Measurements from ENCODE around the gene DENR. TPM values are rescaled to one million over a fixed set of nuclear protein-coding genes. Genes with fewer than 3 reads are reported as not detected.

Gene DENR
- total RNA-seq, 1 experiment from 2014 or later, result 68.7 TPM

- TF ChIP-seq SIN3A (IDR thresholded peaks at IDR 0.05; ENCODE audit: borderline replicate concordance, insufficient read depth, low read depth, low read length) (no peak), TCF7L2 (IDR thresholded peaks at IDR 0.05; ENCODE audit: low read depth, low read length) (no peak), POLR2AphosphoS5 (IDR thresholded peaks at IDR 0.05; ENCODE audit: low read depth, low read length) (no peak), REST (IDR thresholded peaks at IDR 0.05; ENCODE audit: insufficient read depth in 1 of 2, low read depth in 2 of 2, low read length in 1 of 2) (no peak)
- TF ChIP-seq, protein P1, sequence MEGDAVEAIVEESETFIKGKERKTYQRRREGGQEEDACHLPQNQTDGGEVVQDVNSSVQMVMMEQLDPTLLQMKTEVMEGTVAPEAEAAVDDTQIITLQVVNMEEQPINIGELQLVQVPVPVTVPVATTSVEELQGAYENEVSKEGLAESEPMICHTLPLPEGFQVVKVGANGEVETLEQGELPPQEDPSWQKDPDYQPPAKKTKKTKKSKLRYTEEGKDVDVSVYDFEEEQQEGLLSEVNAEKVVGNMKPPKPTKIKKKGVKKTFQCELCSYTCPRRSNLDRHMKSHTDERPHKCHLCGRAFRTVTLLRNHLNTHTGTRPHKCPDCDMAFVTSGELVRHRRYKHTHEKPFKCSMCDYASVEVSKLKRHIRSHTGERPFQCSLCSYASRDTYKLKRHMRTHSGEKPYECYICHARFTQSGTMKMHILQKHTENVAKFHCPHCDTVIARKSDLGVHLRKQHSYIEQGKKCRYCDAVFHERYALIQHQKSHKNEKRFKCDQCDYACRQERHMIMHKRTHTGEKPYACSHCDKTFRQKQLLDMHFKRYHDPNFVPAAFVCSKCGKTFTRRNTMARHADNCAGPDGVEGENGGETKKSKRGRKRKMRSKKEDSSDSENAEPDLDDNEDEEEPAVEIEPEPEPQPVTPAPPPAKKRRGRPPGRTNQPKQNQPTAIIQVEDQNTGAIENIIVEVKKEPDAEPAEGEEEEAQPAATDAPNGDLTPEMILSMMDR (IDR thresholded peaks at IDR 0.05), result no peak
- Histone ChIP-seq H3K27me3 (ENCODE audit: control insufficient read depth, insufficient read depth, low read length) (no peaks in the 10 kb centered on the region), H3K4me1 (ENCODE audit: control insufficient read depth, insufficient read depth, low read length) (no peaks in the 10 kb centered on the region; the same call in 1 of the 2 replicates), H3K27ac (ENCODE audit: low read length) (no peak overlapping the region), H3K9me3 (ENCODE audit: control insufficient read depth, insufficient read depth, low read depth, low read length) (no peaks in the 10 kb centered on the region), H3K36me3 (ENCODE audit: control insufficient read depth, insufficient read depth, low read length) (no peaks in the 10 kb centered on the region), H3K4me3 (ENCODE audit: low read depth in 2 of 2, low read length in 2 of 2) (no peak overlapping the region)
- intact Hi-C loops (cut with micrococcal nuclease; ENCODE audit: unreplicated experiment), result no loop called here
- in situ Hi-C loops (cut with HindIII; ENCODE audit: low pct_unique_long_range_greater_than_20kb, low sequenced_read_pairs), result no loop called here
- no peak for DNase-seq (ENCODE audit: low read depth, low spot score)
- no TSS peak for BruUV-seq (replicated peaks)
- CTCF ChIA-PET, result no interaction called here
- ATAC-seq, result no peak
- POLR2A ChIA-PET, result no interaction called here
These were observed 67.5 kb downstream of the DENR start for GRCh38 chr12:122820138-122820537.

Other genes with a start within 250 kb of the DENR start
- gene RSRC2, start 225.9 kb upstream of the DENR start, total RNA-seq (2021; ENCODE audit: unreplicated experiment), result 57.8 TPM
- gene KNTC1, start 225.6 kb upstream of the DENR start, total RNA-seq (2021; ENCODE audit: unreplicated experiment), result 53.9 TPM
- gene HCAR2, start 49.5 kb upstream of the DENR start, total RNA-seq (2021; ENCODE audit: unreplicated experiment), result not detected
- not detected for gene HCAR3, start 36.0 kb upstream of the DENR start, total RNA-seq (2021; ENCODE audit: unreplicated experiment)
- 0.31 TPM for gene HCAR1, start 22.0 kb upstream of the DENR start, total RNA-seq (2021; ENCODE audit: unreplicated experiment)
- 0.44 TPM for gene CCDC62, start 21.7 kb downstream of the DENR start, total RNA-seq (2021; ENCODE audit: unreplicated experiment)
- 36.7 TPM for gene HIP1R, start 82.6 kb downstream of the DENR start, total RNA-seq (2021; ENCODE audit: unreplicated experiment)
- 76.7 TPM for gene VPS37B, start 143.3 kb downstream of the DENR start, total RNA-seq (2021; ENCODE audit: unreplicated experiment)
- 32.7 TPM for gene ABCB9, start 213.6 kb downstream of the DENR start, total RNA-seq (2021; ENCODE audit: unreplicated experiment)
- gene OGFOD2, start 222.4 kb downstream of the DENR start, total RNA-seq (2021; ENCODE audit: unreplicated experiment), result 32.0 TPM
- gene ARL6IP4, start 227.9 kb downstream of the DENR start, total RNA-seq (2021; ENCODE audit: unreplicated experiment), result 184 TPM